ENCODE data around the gene SPO11.

- TF ChIP-seq POLR2A (IDR thresholded peaks at IDR 0.05; ENCODE audit: low read depth, low read length) (no peak), TAF1 (IDR thresholded peaks at IDR 0.05; ENCODE audit: borderline replicate concordance, low read depth, low read length) (no peak)
Observed at GRCh38 chr20:57317316-57317788, 12.3 kb upstream of the SPO11 start.
